GM23338 (cell line): Measurements from ENCODE around the gene KCNS3. TPM values are rescaled to one million over a fixed set of nuclear protein-coding genes. Genes with fewer than 3 reads are reported as not detected.

ENCODE experiments used
- ATAC-seq: fragments of 200-7000 bp; cut with Tn5 transposase; 3 replicates; pipeline ENCODE4 v1.9.1; 2020
- DNase-seq: peaks from one replicate; pipeline ENCODE4 v3.0.0-alpha.2; 2015; ENCODE audit warnings: low spot score
- H2AFZ ChIP-seq: fragments of 200-600 bp; sonication (generic); 2 replicates; pipeline ENCODE4 v1.8.0; 2016; ENCODE audit warnings: antibody characterized with exemption, mild to moderate bottlenecking, moderate library complexity
- H3F3A ChIP-seq: fragments of 200-600 bp; sonication (generic); replicated peaks from 2 replicates; pipeline ENCODE4 v1.8.0; 2017; ENCODE audit warnings: antibody characterized with exemption, mixed run types, low read depth
- H3K27ac ChIP-seq: fragments of 200-600 bp; sonication (generic); 2 replicates; pipeline ENCODE4 v1.6.1; 2016; ENCODE audit warnings: low read depth
- H3K27me3 ChIP-seq: fragments of 200-600 bp; sonication (generic); 2 replicates; pipeline ENCODE4 v1.8.0; 2016; ENCODE audit warnings: mild to moderate bottlenecking, mixed run types, moderate library complexity; ENCODE audit not compliant: insufficient read depth
- H3K36me3 ChIP-seq: fragments of 200-600 bp; sonication (generic); 2 replicates; pipeline ENCODE4 v1.8.0; 2016; ENCODE audit warnings: mild to moderate bottlenecking; ENCODE audit not compliant: insufficient read depth
- H3K4me1 ChIP-seq: fragments of 200-600 bp; sonication (generic); 2 replicates; pipeline ENCODE4 v1.8.0; 2016; ENCODE audit warnings: mild to moderate bottlenecking, moderate library complexity; ENCODE audit not compliant: insufficient read depth
- H3K4me2 ChIP-seq: fragments of 200-600 bp; sonication (generic); 2 replicates; pipeline ENCODE4 v1.7.1; 2017; ENCODE audit warnings: mixed run types
- H3K4me3 ChIP-seq: fragments of 200-600 bp; sonication (generic); 2 replicates; pipeline ENCODE4 v1.6.1; 2016; ENCODE audit warnings: mixed run types
- H3K79me2 ChIP-seq: fragments of 200-600 bp; sonication (generic); replicated peaks from 2 replicates; pipeline ENCODE4 v1.8.0; 2017; ENCODE audit warnings: mild to moderate bottlenecking; ENCODE audit not compliant: insufficient read depth
- H3K9me2 ChIP-seq: fragments of 200-600 bp; sonication (generic); 2 replicates; pipeline ENCODE4 v1.8.0; 2017; ENCODE audit not compliant: insufficient read depth
- H4K20me1 ChIP-seq: fragments of 200-600 bp; sonication (generic); replicated peaks from 2 replicates; pipeline ENCODE4 v1.8.0; 2017; ENCODE audit warnings: mild to moderate bottlenecking; ENCODE audit not compliant: insufficient read depth
- H3K27ac Mint-ChIP-seq: 2 replicates; pipeline ENCODE4 v1.8.0; 2020; ENCODE audit warnings: inconsistent platforms, mild to moderate bottlenecking, moderate library complexity, mixed read lengths
- H3K27me3 Mint-ChIP-seq: 3 replicates; pipeline ENCODE4 v1.8.0; 2022; ENCODE audit warnings: low read depth, mild to moderate bottlenecking, moderate library complexity, mixed read lengths, inconsistent platforms; ENCODE audit not compliant: insufficient read depth, poor library complexity
- H3K36me3 Mint-ChIP-seq: 3 replicates; pipeline ENCODE4 v1.8.0; 2021; ENCODE audit warnings: low read depth, mild to moderate bottlenecking, inconsistent platforms, moderate library complexity, mixed read lengths
- H3K4me1 Mint-ChIP-seq: 3 replicates; pipeline ENCODE4 v1.8.0; 2020; ENCODE audit warnings: mild to moderate bottlenecking, inconsistent platforms, mixed read lengths
- H3K4me3 Mint-ChIP-seq: 3 replicates; pipeline ENCODE4 v1.8.0; 2021; ENCODE audit warnings: moderate library complexity, mild to moderate bottlenecking, inconsistent platforms, mixed read lengths
- H3K9me3 Mint-ChIP-seq: 3 replicates; pipeline ENCODE4 v1.8.0; 2020; ENCODE audit warnings: moderate library complexity, mild to moderate bottlenecking, inconsistent platforms, mixed read lengths
- CREB1 ChIP-seq: fragments of 250-450 bp; sonication (Bioruptor Pico); IDR thresholded peaks from 2 replicates; pipeline ENCODE4 v1.5.0; 2020; ENCODE audit warnings: low read depth, mild to moderate bottlenecking, moderate library complexity
- CTCF ChIP-seq, 2 experiments: fragments of 200-600 bp in 1 of 2; sonication (generic) in 1 of 2; conservative IDR thresholded peaks; 2 replicates each; pipeline versions ENCODE4 v1.5.1 to v1.6.1; 2016 to 2017; ENCODE audit warnings: antibody characterized with exemption in 2 of 2, low read depth in 2 of 2, mild to moderate bottlenecking in 2 of 2, moderate library complexity in 1 of 2
- ETS1 ChIP-seq: IDR thresholded peaks from 2 replicates; pipeline ENCODE4 v1.6.1; 2016; ENCODE audit warnings: antibody characterized with exemption
- EZH2phosphoT487 ChIP-seq: fragments of 200-600 bp; sonication (generic); IDR thresholded peaks from one replicate; pipeline ENCODE4 v1.8.1; 2018; ENCODE audit warnings: antibody characterized with exemption; ENCODE audit not compliant: unreplicated experiment
- JUNB ChIP-seq: IDR thresholded peaks from one replicate; pipeline ENCODE4 v1.6.1; 2016; ENCODE audit warnings: antibody characterized with exemption; ENCODE audit not compliant: unreplicated experiment
- POLR2AphosphoS5 ChIP-seq: IDR thresholded peaks from 2 replicates; pipeline ENCODE4 v1.6.1; 2016; ENCODE audit warnings: antibody characterized with exemption, low read depth
- REST ChIP-seq: IDR thresholded peaks from one replicate; pipeline ENCODE4 v1.6.1; 2018; ENCODE audit warnings: antibody characterized with exemption; ENCODE audit not compliant: unreplicated experiment
- STAT1 ChIP-seq: IDR thresholded peaks from one replicate; pipeline ENCODE4 v1.6.1; 2016; ENCODE audit warnings: antibody characterized with exemption; ENCODE audit not compliant: unreplicated experiment
- ZNF331 ChIP-seq: fragments of 250-450 bp; sonication (Bioruptor Pico); IDR thresholded peaks from 2 replicates; pipeline ENCODE4 v1.5.0; 2020; ENCODE audit warnings: low read depth, mild to moderate bottlenecking, moderate library complexity
- ZNF462 ChIP-seq: fragments of 250-450 bp; sonication (Bioruptor Pico); IDR thresholded peaks from 2 replicates; pipeline ENCODE4 v1.5.0; 2020; ENCODE audit warnings: mild to moderate bottlenecking, moderate library complexity
- polyA plus RNA-seq: library from polyadenylated mRNA; unstranded; fragments of >200 nt; fragmentation: Nextera tagmentation; extraction: Ambion mirVana; gene quantifications from 2 replicates; pipeline ENCODE4 v1.2.1, GENCODE V29; 2016
- total RNA-seq: library from RNA; depleted of rRNA; stranded (reverse); fragments of >200 nt; shearing (Covaris generic); gene quantifications from 2 replicates; pipeline ENCODE4 v1.2.3, GENCODE V29; 2014

Gene KCNS3
- total and polyA plus RNA-seq, 2 experiments from 2014 or later = 23.2 to 80.0 TPM

- H3K9me2 ChIP-seq = no peaks in the 10 kb centered on the region
- no peak for TF ChIP-seq POLR2AphosphoS5
- H3K4me3 ChIP-seq = no peak overlapping the region
- H3K27me3 ChIP-seq = no peaks in the 10 kb centered on the region
- H2AFZ ChIP-seq = no peak overlapping the region
- H3K27ac ChIP-seq = no peak overlapping the region
- peak; percentile 66 for ATAC-seq
- H3K36me3 ChIP-seq = no peaks in the 10 kb centered on the region
- H3K4me1 Mint-ChIP-seq = peaks cover 13% of the 10 kb centered on the region
- no peaks in the 10 kb centered on the region for H4K20me1 ChIP-seq
- no peaks in the 10 kb centered on the region for H3K79me2 ChIP-seq
- peaks cover 10% of the 10 kb centered on the region for H3K27me3 Mint-ChIP-seq
- H3K36me3 Mint-ChIP-seq = no peaks in the 10 kb centered on the region; the same call in 2 of the 3 replicates
- no peak overlapping the region for H3K4me2 ChIP-seq
- peaks cover 5% of the 10 kb centered on the region; the same call in 1 of the 2 replicates for H3K4me1 ChIP-seq
- no peak overlapping the region for H3K27ac Mint-ChIP-seq
- no peaks in the 10 kb centered on the region for H3F3A ChIP-seq
- no peak overlapping the region for H3K4me3 Mint-ChIP-seq
- no peaks in the 10 kb centered on the region; the same call in 2 of the 3 replicates for H3K9me3 Mint-ChIP-seq
- no peak for DNase-seq
These were observed 80.9 kb downstream of the KCNS3 start for GRCh38 chr2:17959356-17959755.

- Mint-ChIP-seq H3K9me3 (no peaks in the 10 kb centered on the region; the same call in 2 of the 3 replicates), H3K4me3 (no peak overlapping the region), H3K4me1 (peaks cover 13% of the 10 kb centered on the region), H3K27me3 (peaks cover 13% of the 10 kb centered on the region), H3K27ac (no peak overlapping the region), H3K36me3 (no peaks in the 10 kb centered on the region; the same call in 2 of the 3 replicates)
- H3K27ac ChIP-seq = no peak overlapping the region
- H3K27me3 ChIP-seq = no peaks in the 10 kb centered on the region
- H4K20me1 ChIP-seq = no peaks in the 10 kb centered on the region
- ATAC-seq (no peak), DNase-seq (no peak)
- no peaks in the 10 kb centered on the region for H3K79me2 ChIP-seq
- H3K9me2 ChIP-seq = no peaks in the 10 kb centered on the region
- H2AFZ ChIP-seq = no peak overlapping the region
- H3K4me1 ChIP-seq = peaks cover 5% of the 10 kb centered on the region; the same call in 1 of the 2 replicates
- H3K4me3 ChIP-seq = no peak overlapping the region
- H3K4me2 ChIP-seq = no peak overlapping the region
- no peaks in the 10 kb centered on the region for H3K36me3 ChIP-seq
- no peaks in the 10 kb centered on the region for H3F3A ChIP-seq
- TF ChIP-seq REST (no peak), CTCF (conservative IDR thresholded peaks at IDR 0.05; ENCODE audit: low read depth in 2 of 2) (no peak), ETS1 (no peak), ZNF331 (CRISPR knock-in tag) (no peak), CREB1 (no peak), ZNF462 (CRISPR knock-in tag) (no peak), JUNB (no peak), EZH2phosphoT487 (no peak), STAT1 (no peak)
These were observed 81.4 kb downstream of the KCNS3 start for GRCh38 chr2:17959833-17960232.
